IMR-90 (cell line): ENCODE data around the gene ADAM15. TPM values are rescaled to one million over a fixed set of nuclear protein-coding genes. Genes with fewer than 3 reads are reported as not detected.

Experiments used
- ATAC-seq: fragments of 200-7000 bp; cut with Tn5 transposase; 2 replicates; pipeline ENCODE4 v1.9.1; 2020; ENCODE audit warnings: low read depth, mild to moderate bottlenecking, moderate library complexity
- BruUV-seq: library from RNA; stranded (reverse); fragments of 400-500 nt; replicated peaks from 2 replicates; lab custom pipeline; 2021; lab: Mats Ljungman, UMichigan
- CTCF ChIA-PET: fragments of 300-600 bp; formaldehyde crosslinking; extraction: SDS; loops from one replicate; lab custom pipeline; 2021; ENCODE audit warnings: antibody characterized with exemption; lab: Yijun Ruan, JAX
- POLR2A ChIA-PET: fragments of 300-600 bp; sonication (Branson Sonifier 250); formaldehyde crosslinking; loops from one replicate; lab custom pipeline; 2022; ENCODE audit warnings: antibody characterized with exemption; ENCODE audit not compliant: unreplicated experiment; lab: Charles Lee
- DNase-seq: peaks from one replicate; pipeline ENCODE4 v3.0.0; 2013
- H2AFZ ChIP-seq: replicated peaks from 2 replicates; pipeline ENCODE3; 2013; ENCODE audit warnings: low read length, mild to moderate bottlenecking; ENCODE audit not compliant: poor library complexity
- H2AK5ac ChIP-seq: 2 replicates; pipeline ENCODE4 v1.6.1; 2013; ENCODE audit warnings: low read depth, low read length, inconsistent platforms
- H2AK9ac ChIP-seq: replicated peaks from 2 replicates; pipeline ENCODE3; 2013; ENCODE audit warnings: mild to moderate bottlenecking, low read depth, low read length, moderate library complexity; ENCODE audit not compliant: poor library complexity
- H2BK120ac ChIP-seq: 2 replicates; pipeline ENCODE4 v1.6.1; 2013; ENCODE audit warnings: low read depth, low read length, inconsistent platforms
- H2BK15ac ChIP-seq: 3 replicates; pipeline ENCODE4 v1.6.1; 2013; ENCODE audit warnings: low read depth, low read length, inconsistent platforms
- H2BK20ac ChIP-seq: 2 replicates; pipeline ENCODE4 v1.6.1; 2013; ENCODE audit warnings: low read depth, mild to moderate bottlenecking, inconsistent platforms, low read length, moderate library complexity
- H2BK5ac ChIP-seq: 2 replicates; pipeline ENCODE4 v1.6.1; 2013; ENCODE audit warnings: mild to moderate bottlenecking, low read depth, low read length, inconsistent platforms; ENCODE audit not compliant: poor library complexity, severe bottlenecking
- H3K14ac ChIP-seq: replicated peaks from 2 replicates; pipeline ENCODE4 v1.6.1; 2013; ENCODE audit warnings: low read depth, low read length, inconsistent platforms
- H3K18ac ChIP-seq: 2 replicates; pipeline ENCODE4 v1.6.1; 2013; ENCODE audit warnings: low read depth, low read length, control low read depth
- H3K23ac ChIP-seq: 2 replicates; pipeline ENCODE4 v1.6.1; 2013; ENCODE audit warnings: low read depth, low read length, inconsistent platforms
- H3K27ac ChIP-seq: 2 replicates; pipeline ENCODE4 v1.5.1; 2013; ENCODE audit warnings: mild to moderate bottlenecking, control low read depth, low read length; ENCODE audit not compliant: insufficient read depth
- H3K27me3 ChIP-seq: 2 replicates; pipeline ENCODE4 v1.6.1; 2013; ENCODE audit warnings: low read length; ENCODE audit not compliant: control insufficient read depth, insufficient read depth
- H3K36me3 ChIP-seq: 2 replicates; pipeline ENCODE4 v1.6.1; 2013; ENCODE audit warnings: low read length, mixed read lengths; ENCODE audit not compliant: control insufficient read depth, insufficient read depth
- H3K4ac ChIP-seq: 2 replicates; pipeline ENCODE4 v1.6.1; 2013; ENCODE audit warnings: low read depth, low read length, inconsistent platforms
- H3K4me1 ChIP-seq: 2 replicates; pipeline ENCODE4 v1.6.1; 2013; ENCODE audit warnings: low read length, mixed read lengths; ENCODE audit not compliant: control insufficient read depth, insufficient read depth
- H3K4me2 ChIP-seq: 2 replicates; pipeline ENCODE4 v1.6.1; 2013; ENCODE audit warnings: low read depth, mild to moderate bottlenecking, control low read depth, low read length, moderate library complexity
- H3K4me3 ChIP-seq: 2 replicates; pipeline ENCODE4 v1.5.1; 2013; ENCODE audit warnings: low read depth, mild to moderate bottlenecking, control low read depth, low read length, moderate library complexity; ENCODE audit not compliant: insufficient read depth
- H3K56ac ChIP-seq: 2 replicates; pipeline ENCODE4 v1.6.1; 2013; ENCODE audit warnings: low read length, inconsistent platforms; ENCODE audit not compliant: insufficient read depth; ENCODE audit errors: extremely low read depth
- H3K79me1 ChIP-seq, 2 experiments: 2 replicates each; pipeline ENCODE4 v1.6.1; 2013; ENCODE audit warnings: low read length in 2 of 2, inconsistent platforms in 1 of 2, low read depth in 1 of 2
- H3K9ac ChIP-seq: 2 replicates; pipeline ENCODE4 v1.6.1; 2013; ENCODE audit warnings: low read depth, low read length, control low read depth
- H3K9me1 ChIP-seq: 2 replicates; pipeline ENCODE4 v1.6.1; 2013; ENCODE audit warnings: low read length, inconsistent platforms; ENCODE audit not compliant: insufficient read depth
- H3K9me3 ChIP-seq: 2 replicates; pipeline ENCODE4 v1.6.1; 2013; ENCODE audit warnings: low read length; ENCODE audit not compliant: control insufficient read depth, insufficient read depth
- H4K20me1 ChIP-seq: 2 replicates; pipeline ENCODE4 v1.6.1; 2013; ENCODE audit warnings: low read length, inconsistent platforms; ENCODE audit not compliant: insufficient read depth
- H4K5ac ChIP-seq: 2 replicates; pipeline ENCODE4 v1.6.1; 2013; ENCODE audit warnings: mild to moderate bottlenecking, low read depth, low read length, control low read depth
- H4K8ac ChIP-seq, 2 experiments: 2 replicates each; pipeline ENCODE4 v1.6.1; 2013; ENCODE audit warnings: low read depth in 2 of 2, low read length in 2 of 2, control low read depth in 1 of 2, inconsistent platforms in 1 of 2
- H4K91ac ChIP-seq: 2 replicates; pipeline ENCODE4 v1.6.1; 2013; ENCODE audit warnings: low read depth, low read length, inconsistent platforms; ENCODE audit not compliant: insufficient read depth
- BHLHE40 ChIP-seq: fragments of 150-350 bp; IDR thresholded peaks from 2 replicates; pipeline ENCODE4 v1.6.1; 2016; ENCODE audit warnings: mild to moderate bottlenecking, low read depth, low read length
- CHD1 ChIP-seq: IDR thresholded peaks from 2 replicates; pipeline ENCODE4 v1.6.1; 2012; ENCODE audit warnings: low read depth, low read length, improper control_type of control experiment
- CTCF ChIP-seq: conservative IDR thresholded peaks from 2 replicates; pipeline ENCODE4 v1.5.1; 2012; ENCODE audit warnings: mild to moderate bottlenecking, low read depth, low read length, improper control_type of control experiment
- FOS ChIP-seq: fragments of 150-350 bp; IDR thresholded peaks from 2 replicates; pipeline ENCODE4 v1.6.1; 2016; ENCODE audit warnings: low read depth, low read length
- MXI1 ChIP-seq: IDR thresholded peaks from 2 replicates; pipeline ENCODE4 v1.6.1; 2012; ENCODE audit warnings: low read depth, mild to moderate bottlenecking, low read length, moderate library complexity, borderline replicate concordance
- NFE2L2 ChIP-seq: fragments of 150-350 bp; IDR thresholded peaks from 2 replicates; pipeline ENCODE4 v1.6.1; 2016; ENCODE audit warnings: low read depth, mild to moderate bottlenecking, low read length
- RCOR1 ChIP-seq: IDR thresholded peaks from 2 replicates; pipeline ENCODE4 v1.6.1; 2012; ENCODE audit warnings: mild to moderate bottlenecking, low read length, improper control_type of control experiment; ENCODE audit not compliant: insufficient replicate concordance
- SMC3 ChIP-seq: fragments of 150-350 bp; IDR thresholded peaks from 2 replicates; pipeline ENCODE4 v1.6.1; 2016; ENCODE audit warnings: low read depth, mild to moderate bottlenecking, antibody characterized with exemption, low read length, moderate library complexity
- WGBS, 2 experiments: methylation state at CpG; one replicate each; pipeline versions ENCODE4 v1.1.5 to v1.1.7; 2013; ENCODE audit warnings: missing lambda C conversion rate in 2 of 2; ENCODE audit not compliant: insufficient read length in 1 of 2; ENCODE audit errors: extremely low coverage in 2 of 2; 5-methylcytosine and 5-hydroxymethylcytosine counted together
- dilution Hi-C: fragments of 300-500 bp; cut with HindIII; formaldehyde crosslinking; loops from one replicate; pipeline ENCODE4 v1.14.3; 2018; ENCODE audit warnings: low sequenced_read_pairs; ENCODE audit not compliant: unreplicated experiment
- in situ Hi-C: fragments of 300-500 bp; cut with MboI; formaldehyde crosslinking; loops from 3 replicates; pipeline ENCODE4 v1.14.3; 2019; ENCODE audit warnings: low sequenced_read_pairs, inconsistent platforms, mixed read lengths
- intact Hi-C: fragments of 100-400 bp; cut with micrococcal nuclease; formaldehyde crosslinking; loops from 2 replicates; pipeline ENCODE4 v1.10.0; 2022
- polyA plus RNA-seq, 3 experiments: library from polyadenylated mRNA; depleted of rRNA; stranded (reverse); fragments of >200 nt; gene quantifications; 2 replicates each; pipeline ENCODE4 v1.2.3, GENCODE V29; 2012; ENCODE audit warnings: low replicate concordance in 1 of 3
- total RNA-seq: library from RNA; depleted of rRNA; stranded (reverse); fragments of >200 nt; gene quantifications from 2 replicates; pipeline ENCODE4 v1.2.3, GENCODE V29; 2012

ADAM15 gene
- total and polyA plus RNA-seq, 2 of the 4 experiments (the other 2 are of a cell fraction), result 25.6 to 52.4 TPM

DNA sequence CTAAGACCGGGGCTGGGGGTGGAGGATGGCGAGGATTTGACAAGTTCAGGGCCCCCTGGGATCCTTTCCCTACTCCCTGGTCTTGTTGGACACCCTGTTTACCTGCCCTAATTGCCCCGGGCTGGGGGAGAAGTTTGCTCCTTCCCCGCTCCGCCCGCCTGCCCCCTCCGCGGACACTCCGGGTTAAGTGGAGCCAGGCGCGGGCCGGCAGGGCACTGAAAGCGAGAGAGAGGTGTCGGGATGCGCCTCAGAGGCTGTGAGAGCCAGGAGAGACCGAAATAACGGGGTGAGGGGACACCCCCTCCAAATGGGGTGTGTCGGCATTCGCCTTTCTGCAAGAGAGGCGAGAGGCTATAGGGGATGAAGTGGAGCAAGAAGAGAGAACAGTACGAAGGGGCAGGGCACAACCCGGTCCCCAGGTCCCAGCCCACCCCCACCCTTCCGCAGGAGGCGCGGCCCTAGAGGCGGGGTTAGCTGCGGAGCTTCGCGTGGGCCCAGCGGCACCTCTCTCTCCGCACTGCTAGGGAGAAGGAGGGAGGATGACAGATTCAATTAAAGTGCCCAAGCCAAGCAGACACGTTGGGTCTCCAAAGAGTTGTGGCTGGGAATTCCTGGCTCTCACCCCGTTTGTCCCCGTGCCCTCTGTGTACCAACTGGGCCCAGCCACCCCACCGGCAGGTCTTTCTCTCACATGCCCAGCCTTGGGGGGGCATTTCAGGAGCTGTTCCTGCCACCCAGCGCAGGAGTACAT, 31.4 kb downstream of the ADAM15 start:
- dilution Hi-C loops (no loop called here), intact Hi-C loops (loop anchor here (10.0 kb wide), 1 partner anchor 608 kb away; no protein-coding TSS in a partner anchor), in situ Hi-C loops (no loop called here)
- no peak overlapping the region for H3K23ac ChIP-seq
- no peaks in the 10 kb centered on the region; a peak in 1 of 4 replicates for H3K79me1 ChIP-seq
- no peak overlapping the region for H4K8ac ChIP-seq
- no peaks in the 10 kb centered on the region for H3K9me3 ChIP-seq
- TF ChIP-seq NFE2L2 (no peak), SMC3 (no peak), BHLHE40 (no peak), RCOR1 (no peak), CHD1 (no peak), MXI1 (no peak), CTCF (no peak), FOS (no peak)
- BruUV-seq, result no TSS peak
- H3K36me3 ChIP-seq, result no peaks in the 10 kb centered on the region
- H2AK5ac ChIP-seq, result no peak overlapping the region
- ChIA-PET CTCF (no interaction called here), POLR2A (no interaction called here)
- no peak overlapping the region for H4K5ac ChIP-seq
- H2AFZ ChIP-seq, result peak overlapping the region; percentile 45
- no peak overlapping the region for H2BK5ac ChIP-seq
- H3K4me1 ChIP-seq, result peaks cover 11% of the 10 kb centered on the region; the same call in 1 of the 2 replicates
- no peak overlapping the region for H3K14ac ChIP-seq
- H2BK15ac ChIP-seq, result no peak overlapping the region
- H4K91ac ChIP-seq, result no peak overlapping the region
- H4K20me1 ChIP-seq, result peaks cover 11% of the 10 kb centered on the region
- ATAC-seq (no peak), DNase-seq (no peak)
- no peak overlapping the region for H3K27ac ChIP-seq
- no peak overlapping the region for H3K4me3 ChIP-seq
- H3K4ac ChIP-seq, result no peak overlapping the region
- H2BK20ac ChIP-seq, result no peak overlapping the region
- peaks cover 61% of the 10 kb centered on the region for H3K27me3 ChIP-seq
- H3K18ac ChIP-seq, result no peak overlapping the region
- peak overlapping the region; percentile 33 for H2AK9ac ChIP-seq
- H3K56ac ChIP-seq, result no peak overlapping the region
- WGBS, 2 experiments, result 16% methylated on average over 5 of the region's 36 CpGs; no CpG with 5 or more reads in 1 of the 2 experiments
- H3K4me2 ChIP-seq, result no peak overlapping the region
- no peak overlapping the region for H3K9ac ChIP-seq
- H3K9me1 ChIP-seq, result peaks cover 8% of the 10 kb centered on the region
- no peak overlapping the region for H2BK120ac ChIP-seq
